ENCODE results near the gene DNAH8. TPM values are rescaled to one million over a fixed set of nuclear protein-coding genes. Genes with fewer than 3 reads are reported as not detected.

DNAH8 gene
- total and polyA plus RNA-seq, 4 donors = 0.01 to 0.37 (median 0.11) TPM

DNA sequence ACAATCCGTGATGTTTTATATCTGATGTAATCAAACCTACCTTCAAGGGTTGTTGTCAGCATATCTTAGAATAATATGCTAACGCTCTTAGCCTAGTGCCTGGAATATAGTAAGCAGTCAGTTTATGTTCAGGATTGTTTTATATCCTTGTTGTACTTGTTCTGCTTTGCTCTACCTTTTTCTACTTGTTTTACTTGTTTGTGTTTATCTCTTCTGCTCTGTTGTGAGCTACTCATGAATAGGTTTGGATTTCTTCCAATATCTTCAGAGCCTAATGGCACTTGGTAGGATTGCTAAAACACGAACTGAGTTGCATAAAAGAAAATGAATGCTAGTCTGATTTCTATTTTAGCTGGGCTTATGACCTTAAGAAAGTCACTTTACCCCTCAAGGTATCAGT lies 40.1 kb downstream of the DNAH8 start:
- no peak for TF ChIP-seq CTCF (IDR thresholded peaks at IDR 0.05; ENCODE audit: control extremely low read depth, extremely low read depth)
- H3K27me3 ChIP-seq (ENCODE audit: control insufficient read depth in 3 of 3, insufficient read depth in 3 of 3, low read length in 2 of 3) = no peaks in the 10 kb centered on the region
- no peak for ATAC-seq (ENCODE audit: insufficient read depth, low FRiP score)
- H3K36me3 ChIP-seq (ENCODE audit: control insufficient read depth in 4 of 4, insufficient read depth in 4 of 4, low read length in 4 of 4) = no peaks in the 10 kb centered on the region
- H3K4me3 ChIP-seq = no peak overlapping the region
- H3K4me1 ChIP-seq (ENCODE audit: control insufficient read depth in 5 of 5, insufficient read depth in 5 of 5, low read length in 5 of 5) = no peaks in the 10 kb centered on the region
- DNase-seq = peak in 2 of 3 donors; percentile 3 to 38
- H3K9me3 ChIP-seq (ENCODE audit: control insufficient read depth in 4 of 4, insufficient read depth in 3 of 4, low read length in 3 of 4) = peaks cover 0 to 3% (median 0%) of the 10 kb centered on the region in 4 donors
- H3K27ac ChIP-seq (ENCODE audit: low read depth in 1 of 2, low read length in 1 of 2) = no peak overlapping the region
- WGBS, 2 donors = 55 to 78% methylated on average over 3 of the region's 3 CpGs
- no peak overlapping the region for H3K9ac ChIP-seq (ENCODE audit: insufficient read depth in 1 of 2, low read length in 2 of 2)

- 80 to 90% methylated on average over 2 of the region's 2 CpGs for WGBS, 2 donors
- ATAC-seq (ENCODE audit: insufficient read depth, low FRiP score) = no peak
- Histone ChIP-seq H3K4me1 (ENCODE audit: control insufficient read depth in 5 of 5, insufficient read depth in 5 of 5, low read length in 5 of 5) (no peaks in the 10 kb centered on the region), H3K4me3 (no peak overlapping the region), H3K27ac (ENCODE audit: low read depth in 1 of 2, low read length in 1 of 2) (no peak overlapping the region), H3K9me3 (ENCODE audit: control insufficient read depth in 4 of 4, insufficient read depth in 3 of 4, low read length in 3 of 4) (peaks cover 0 to 7% (median 0%) of the 10 kb centered on the region in 4 donors), H3K9ac (ENCODE audit: insufficient read depth in 1 of 2, low read length in 2 of 2) (no peak overlapping the region), H3K27me3 (ENCODE audit: control insufficient read depth in 3 of 3, insufficient read depth in 3 of 3, low read length in 2 of 3) (no peaks in the 10 kb centered on the region), H3K36me3 (ENCODE audit: control insufficient read depth in 4 of 4, insufficient read depth in 4 of 4, low read length in 4 of 4) (no peaks in the 10 kb centered on the region)
- no peak for DNase-seq
- no peak for TF ChIP-seq CTCF (IDR thresholded peaks at IDR 0.05; ENCODE audit: control extremely low read depth, extremely low read depth)
Measured at GRCh38 chr6:38755874-38756273, 40.8 kb downstream of the DNAH8 start.

GRCh38 chr6:38760097-38760496 lies 45.0 kb downstream of the DNAH8 start:
- Histone ChIP-seq H3K9ac (ENCODE audit: insufficient read depth in 1 of 2, low read length in 2 of 2) (no peak overlapping the region), H3K4me1 (ENCODE audit: control insufficient read depth in 5 of 5, insufficient read depth in 5 of 5, low read length in 5 of 5) (no peaks in the 10 kb centered on the region), H3K27ac (ENCODE audit: low read depth in 1 of 2, low read length in 1 of 2) (no peak overlapping the region), H3K36me3 (ENCODE audit: control insufficient read depth in 4 of 4, insufficient read depth in 4 of 4, low read length in 4 of 4) (no peaks in the 10 kb centered on the region), H3K9me3 (ENCODE audit: control insufficient read depth in 4 of 4, insufficient read depth in 3 of 4, low read length in 3 of 4) (peaks cover 0 to 7% (median 0%) of the 10 kb centered on the region in 4 donors), H3K4me3 (no peak overlapping the region), H3K27me3 (ENCODE audit: control insufficient read depth in 3 of 3, insufficient read depth in 3 of 3, low read length in 2 of 3) (no peaks in the 10 kb centered on the region)
- 83 to 90% methylated on average over 1 of the region's 1 CpG for WGBS, 2 donors
- ATAC-seq (ENCODE audit: insufficient read depth, low FRiP score) = no peak
- DNase-seq = no peak
- no peak for TF ChIP-seq CTCF (IDR thresholded peaks at IDR 0.05; ENCODE audit: control extremely low read depth, extremely low read depth)

DNA sequence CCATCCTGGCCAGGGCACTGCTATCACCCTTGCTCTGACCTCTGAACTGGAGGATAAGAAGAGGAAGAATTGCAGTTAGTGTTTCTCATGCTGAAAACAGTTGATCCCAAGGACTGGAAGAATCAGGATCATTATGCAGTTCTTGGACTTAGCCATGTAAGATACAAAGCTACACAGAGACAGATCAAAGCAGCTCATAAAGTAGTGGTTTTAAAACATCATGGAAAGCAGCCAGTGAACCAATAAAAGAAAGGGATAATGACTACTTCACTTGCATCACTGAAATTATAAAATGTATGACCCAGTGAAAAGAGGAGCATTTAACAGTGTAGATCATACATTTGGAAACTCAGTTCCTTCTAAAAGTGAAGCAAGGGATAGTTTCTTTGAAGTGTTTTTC lies 47.7 kb downstream of the DNAH8 start:
- Histone ChIP-seq H3K36me3 (ENCODE audit: control insufficient read depth in 4 of 4, insufficient read depth in 4 of 4, low read length in 4 of 4) (no peaks in the 10 kb centered on the region), H3K27ac (ENCODE audit: low read depth in 1 of 2, low read length in 1 of 2) (no peak overlapping the region), H3K4me3 (no peak overlapping the region), H3K9me3 (ENCODE audit: control insufficient read depth in 4 of 4, insufficient read depth in 3 of 4, low read length in 3 of 4) (peaks cover 0 to 7% (median 0%) of the 10 kb centered on the region in 4 donors), H3K27me3 (ENCODE audit: control insufficient read depth in 3 of 3, insufficient read depth in 3 of 3, low read length in 2 of 3) (no peaks in the 10 kb centered on the region), H3K4me1 (ENCODE audit: control insufficient read depth in 5 of 5, insufficient read depth in 5 of 5, low read length in 5 of 5) (no peaks in the 10 kb centered on the region), H3K9ac (ENCODE audit: insufficient read depth in 1 of 2, low read length in 2 of 2) (no peak overlapping the region)
- no peak for TF ChIP-seq CTCF (IDR thresholded peaks at IDR 0.05; ENCODE audit: control extremely low read depth, extremely low read depth)
- DNase-seq = peak in 1 of 3 donors; percentile 16
- no peak for ATAC-seq (ENCODE audit: insufficient read depth, low FRiP score)
